ENCODE data around the gene IQGAP2. TPM values are rescaled to one million over a fixed set of nuclear protein-coding genes. Genes with fewer than 3 reads are reported as not detected.

Gene IQGAP2
- total RNA-seq, 1 donor from 2014 or later, result not detected

GRCh38 chr5:76692651-76693050, 289.6 kb downstream of the IQGAP2 start:
- Histone ChIP-seq H3K4me3 (ENCODE audit: low read depth, low read length) (no peak overlapping the region), H3K27me3 (ENCODE audit: control insufficient read depth, insufficient read depth, low read length) (no peaks in the 10 kb centered on the region), H3K36me3 (ENCODE audit: control insufficient read depth, insufficient read depth, low read length) (no peaks in the 10 kb centered on the region)
- TF ChIP-seq CTCF (IDR thresholded peaks at IDR 0.05; ENCODE audit: insufficient read depth, low read length, severe bottlenecking), result no peak
- no peak for FAIRE-seq
- no peak for DNase-seq (ENCODE audit: low read depth)

GRCh38 chr5:76693141-76693540, 290.1 kb downstream of the IQGAP2 start:
- H3K36me3 ChIP-seq (ENCODE audit: control insufficient read depth, insufficient read depth, low read length), result no peaks in the 10 kb centered on the region
- DNase-seq (ENCODE audit: low read depth), result no peak
- H3K27me3 ChIP-seq (ENCODE audit: control insufficient read depth, insufficient read depth, low read length), result no peaks in the 10 kb centered on the region
- H3K4me3 ChIP-seq (ENCODE audit: low read depth, low read length), result no peak overlapping the region
- no peak for FAIRE-seq
- TF ChIP-seq CTCF (IDR thresholded peaks at IDR 0.05; ENCODE audit: insufficient read depth, low read length, severe bottlenecking), result no peak

GRCh38 chr5:76694317-76694716, 291.2 kb downstream of the IQGAP2 start:
- H3K36me3 ChIP-seq (ENCODE audit: control insufficient read depth, insufficient read depth, low read length), result no peaks in the 10 kb centered on the region
- H3K27me3 ChIP-seq (ENCODE audit: control insufficient read depth, insufficient read depth, low read length), result no peaks in the 10 kb centered on the region
- no peak for DNase-seq (ENCODE audit: low read depth)
- no peak for FAIRE-seq
- no peak for TF ChIP-seq CTCF (IDR thresholded peaks at IDR 0.05; ENCODE audit: insufficient read depth, low read length, severe bottlenecking)
- H3K4me3 ChIP-seq (ENCODE audit: low read depth, low read length), result no peak overlapping the region

- Histone ChIP-seq H3K36me3 (ENCODE audit: control insufficient read depth, insufficient read depth, low read length) (no peaks in the 10 kb centered on the region), H3K4me3 (ENCODE audit: low read depth, low read length) (no peak overlapping the region), H3K27me3 (ENCODE audit: control insufficient read depth, insufficient read depth, low read length) (no peaks in the 10 kb centered on the region)
- DNase-seq (ENCODE audit: low read depth), result no peak
- no peak for TF ChIP-seq CTCF (IDR thresholded peaks at IDR 0.05; ENCODE audit: insufficient read depth, low read length, severe bottlenecking)
- FAIRE-seq, result no peak
These were observed 292.3 kb downstream of the IQGAP2 start for GRCh38 chr5:76695346-76695745.

- DNase-seq (ENCODE audit: low read depth) (no peak), FAIRE-seq (no peak)
- H3K36me3 ChIP-seq (ENCODE audit: control insufficient read depth, insufficient read depth, low read length), result no peaks in the 10 kb centered on the region
- TF ChIP-seq CTCF (IDR thresholded peaks at IDR 0.05; ENCODE audit: insufficient read depth, low read length, severe bottlenecking), result no peak
- no peaks in the 10 kb centered on the region for H3K27me3 ChIP-seq (ENCODE audit: control insufficient read depth, insufficient read depth, low read length)
- H3K4me3 ChIP-seq (ENCODE audit: low read depth, low read length), result no peak overlapping the region
These were observed 293.2 kb downstream of the IQGAP2 start for GRCh38 chr5:76696251-76696650.

- no peak for DNase-seq (ENCODE audit: low read depth)
- FAIRE-seq, result no peak
- Histone ChIP-seq H3K36me3 (ENCODE audit: control insufficient read depth, insufficient read depth, low read length) (no peaks in the 10 kb centered on the region), H3K27me3 (ENCODE audit: control insufficient read depth, insufficient read depth, low read length) (no peaks in the 10 kb centered on the region), H3K4me3 (ENCODE audit: low read depth, low read length) (no peak overlapping the region)
- TF ChIP-seq CTCF (IDR thresholded peaks at IDR 0.05; ENCODE audit: insufficient read depth, low read length, severe bottlenecking), result no peak
These were observed 294.6 kb downstream of the IQGAP2 start for GRCh38 chr5:76697670-76698069.
